K562 (cell line): ENCODE results near the gene SLC26A1. TPM values are rescaled to one million over a fixed set of nuclear protein-coding genes. Genes with fewer than 3 reads are reported as not detected.

Source experiments
- TBP ChIP-seq: optimal IDR thresholded peaks from 2 replicates; pipeline ENCODE3; 2011; ENCODE audit warnings: low read depth, low read length, improper control_type of control experiment
- ZC3H4 ChIP-seq: sonication (generic); formaldehyde crosslinking; IDR thresholded peaks from 2 replicates; pipeline ENCODE4 v1.9.0; 2021; ENCODE audit warnings: missing genetic modification reagents, borderline replicate concordance
- ZNF3 ChIP-seq: fragments of 250-450 bp; sonication (Bioruptor Pico); IDR thresholded peaks from 2 replicates; pipeline ENCODE4 v1.5.0; 2021; ENCODE audit warnings: mild to moderate bottlenecking, moderate library complexity
- polyA plus RNA-seq, 8 experiments: library from polyadenylated mRNA; depleted of rRNA in 4 of 8; stranded (reverse) in 5 of 8; unstranded in 3 of 8; fragments of >200 nt; fragmentation: Nextera tagmentation in 2 of 8; fragmentation: Illumina TruSeq in 1 of 8; extraction: Ambion mirVana in 2 of 8; extraction: Trizol in 1 of 8; gene quantifications; 2 replicates each; pipeline versions ENCODE4 v1.2.1 to v1.2.3, GENCODE V29; 2011 to 2014; ENCODE audit warnings: inconsistent platforms in 1 of 8, missing spikeins in 1 of 8
- total RNA-seq, 7 experiments: library from RNA; depleted of rRNA in 6 of 7; stranded (reverse); fragments of >200 nt in 6 of 7; fragmentation: Illumina TruSeq in 2 of 7; extraction: Trizol in 2 of 7; gene quantifications; 2 replicates each; pipeline versions ENCODE4 v1.2.1 to v1.2.3, GENCODE V29; 2011 to 2021; ENCODE audit warnings: low replicate concordance in 1 of 7
- TF ChIP-seq, protein P1 (sequence below): fragments of 250-450 bp; sonication (Bioruptor Pico); IDR thresholded peaks from 2 replicates; pipeline ENCODE4 v1.9.0; 2021; ENCODE audit warnings: mild to moderate bottlenecking, inconsistent platforms
- TF ChIP-seq, protein P2 (sequence below): sonication (generic); formaldehyde crosslinking; IDR thresholded peaks from 2 replicates; pipeline ENCODE4 v1.8.1; 2023; ENCODE audit warnings: mild to moderate bottlenecking, missing genetic modification reagents, moderate library complexity
- TF ChIP-seq, protein P3 (sequence below): IDR thresholded peaks from 2 replicates; pipeline ENCODE4 v1.6.1; 2016; ENCODE audit warnings: missing genetic modification characterization, missing compliant biosample characterization
- TF ChIP-seq, protein P4 (sequence below): sonication (generic); formaldehyde crosslinking; IDR thresholded peaks from 2 replicates; pipeline ENCODE4 v1.8.1; 2023; ENCODE audit warnings: mild to moderate bottlenecking, missing genetic modification reagents
- TF ChIP-seq, protein P5 (sequence below), 2 experiments: IDR thresholded peaks; 2 replicates each; pipeline ENCODE4 v1.6.1; 2012; ENCODE audit warnings: improper control_type of control experiment in 2 of 2, low read depth in 2 of 2, low read length in 2 of 2, borderline replicate concordance in 1 of 2
- TF ChIP-seq, protein P6 (sequence below): fragments of 450-650 bp; formaldehyde crosslinking; IDR thresholded peaks from 2 replicates; pipeline ENCODE4 v1.4.0; 2022; ENCODE audit warnings: missing genetic modification characterization

SLC26A1 gene
- total and polyA plus RNA-seq, 9 of the 15 experiments (the other 6 are each of a cell fraction or from before 2014, with no cell fraction given): 0.11 to 4.2 (median 0.95) TPM

DNA sequence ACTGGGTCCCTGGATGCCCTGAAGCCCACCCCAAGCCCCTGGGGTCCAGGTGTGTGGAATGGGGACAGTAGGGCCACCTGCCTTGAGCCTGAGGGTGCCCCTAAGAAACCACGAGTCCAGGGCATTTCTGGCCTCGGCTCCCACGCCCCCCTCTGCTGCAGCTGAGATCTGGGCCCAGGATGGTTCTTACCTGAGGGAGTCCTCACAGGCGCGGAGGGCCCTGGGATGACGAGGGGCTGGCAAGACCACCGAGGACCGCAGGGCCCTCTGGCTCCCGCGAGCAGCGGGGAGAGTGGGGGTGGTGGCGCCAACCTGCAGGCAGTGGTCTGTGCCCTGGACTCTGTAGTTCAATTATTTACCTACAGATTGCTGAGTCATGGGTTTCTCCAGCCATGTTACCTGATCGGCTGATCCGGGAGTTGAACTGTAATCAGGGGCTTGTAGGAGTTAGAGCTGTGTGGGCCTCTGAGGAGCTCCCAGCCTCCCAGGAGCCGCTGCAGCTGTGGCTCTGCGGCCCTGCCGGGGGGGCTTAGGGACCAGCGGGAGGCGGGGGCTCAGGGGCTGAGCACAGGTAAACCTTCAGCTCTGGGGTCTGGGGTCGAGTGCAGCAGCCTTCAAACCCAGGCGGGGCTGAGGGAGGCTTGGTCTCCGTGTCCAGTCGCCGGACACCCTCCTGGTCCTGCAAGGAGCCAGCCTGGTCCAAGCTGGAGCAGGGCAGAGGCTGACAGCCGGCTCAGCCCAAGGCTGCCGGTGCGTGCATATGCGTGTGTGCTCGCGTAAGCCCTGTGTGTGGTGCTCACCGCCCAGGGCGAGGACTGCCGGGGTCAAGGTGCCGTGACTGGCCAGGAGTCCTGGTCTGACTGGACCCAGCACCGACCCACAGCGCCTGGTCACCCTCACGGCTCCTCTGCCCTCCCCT, at the start of gene SLC26A1 (continued):
- TF ChIP-seq, protein P1, sequence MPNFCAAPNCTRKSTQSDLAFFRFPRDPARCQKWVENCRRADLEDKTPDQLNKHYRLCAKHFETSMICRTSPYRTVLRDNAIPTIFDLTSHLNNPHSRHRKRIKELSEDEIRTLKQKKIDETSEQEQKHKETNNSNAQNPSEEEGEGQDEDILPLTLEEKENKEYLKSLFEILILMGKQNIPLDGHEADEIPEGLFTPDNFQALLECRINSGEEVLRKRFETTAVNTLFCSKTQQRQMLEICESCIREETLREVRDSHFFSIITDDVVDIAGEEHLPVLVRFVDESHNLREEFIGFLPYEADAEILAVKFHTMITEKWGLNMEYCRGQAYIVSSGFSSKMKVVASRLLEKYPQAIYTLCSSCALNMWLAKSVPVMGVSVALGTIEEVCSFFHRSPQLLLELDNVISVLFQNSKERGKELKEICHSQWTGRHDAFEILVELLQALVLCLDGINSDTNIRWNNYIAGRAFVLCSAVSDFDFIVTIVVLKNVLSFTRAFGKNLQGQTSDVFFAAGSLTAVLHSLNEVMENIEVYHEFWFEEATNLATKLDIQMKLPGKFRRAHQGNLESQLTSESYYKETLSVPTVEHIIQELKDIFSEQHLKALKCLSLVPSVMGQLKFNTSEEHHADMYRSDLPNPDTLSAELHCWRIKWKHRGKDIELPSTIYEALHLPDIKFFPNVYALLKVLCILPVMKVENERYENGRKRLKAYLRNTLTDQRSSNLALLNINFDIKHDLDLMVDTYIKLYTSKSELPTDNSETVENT (CRISPR knock-in tag): no peak; the same call in 1 of the 2 replicates
- TF ChIP-seq TBP (peak; percentile 45), ZNF3 (CRISPR knock-in tag) (no peak), ZC3H4 (0 out of 2 replicates have a peak, but pooled peaks have one; percentile 16)
- TF ChIP-seq, protein P2, sequence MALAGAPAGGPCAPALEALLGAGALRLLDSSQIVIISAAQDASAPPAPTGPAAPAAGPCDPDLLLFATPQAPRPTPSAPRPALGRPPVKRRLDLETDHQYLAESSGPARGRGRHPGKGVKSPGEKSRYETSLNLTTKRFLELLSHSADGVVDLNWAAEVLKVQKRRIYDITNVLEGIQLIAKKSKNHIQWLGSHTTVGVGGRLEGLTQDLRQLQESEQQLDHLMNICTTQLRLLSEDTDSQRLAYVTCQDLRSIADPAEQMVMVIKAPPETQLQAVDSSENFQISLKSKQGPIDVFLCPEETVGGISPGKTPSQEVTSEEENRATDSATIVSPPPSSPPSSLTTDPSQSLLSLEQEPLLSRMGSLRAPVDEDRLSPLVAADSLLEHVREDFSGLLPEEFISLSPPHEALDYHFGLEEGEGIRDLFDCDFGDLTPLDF (CRISPR knock-in tag): 0 out of 2 replicates have a peak, but pooled peaks have one; percentile 0
- TF ChIP-seq, protein P3, sequence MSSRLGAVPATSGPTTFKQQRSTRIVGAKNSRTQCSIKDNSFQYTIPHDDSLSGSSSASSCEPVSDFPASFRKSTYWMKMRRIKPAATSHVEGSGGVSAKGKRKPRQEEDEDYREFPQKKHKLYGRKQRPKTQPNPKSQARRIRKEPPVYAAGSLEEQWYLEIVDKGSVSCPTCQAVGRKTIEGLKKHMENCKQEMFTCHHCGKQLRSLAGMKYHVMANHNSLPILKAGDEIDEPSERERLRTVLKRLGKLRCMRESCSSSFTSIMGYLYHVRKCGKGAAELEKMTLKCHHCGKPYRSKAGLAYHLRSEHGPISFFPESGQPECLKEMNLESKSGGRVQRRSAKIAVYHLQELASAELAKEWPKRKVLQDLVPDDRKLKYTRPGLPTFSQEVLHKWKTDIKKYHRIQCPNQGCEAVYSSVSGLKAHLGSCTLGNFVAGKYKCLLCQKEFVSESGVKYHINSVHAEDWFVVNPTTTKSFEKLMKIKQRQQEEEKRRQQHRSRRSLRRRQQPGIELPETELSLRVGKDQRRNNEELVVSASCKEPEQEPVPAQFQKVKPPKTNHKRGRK: no peak
- TF ChIP-seq, protein P4, sequence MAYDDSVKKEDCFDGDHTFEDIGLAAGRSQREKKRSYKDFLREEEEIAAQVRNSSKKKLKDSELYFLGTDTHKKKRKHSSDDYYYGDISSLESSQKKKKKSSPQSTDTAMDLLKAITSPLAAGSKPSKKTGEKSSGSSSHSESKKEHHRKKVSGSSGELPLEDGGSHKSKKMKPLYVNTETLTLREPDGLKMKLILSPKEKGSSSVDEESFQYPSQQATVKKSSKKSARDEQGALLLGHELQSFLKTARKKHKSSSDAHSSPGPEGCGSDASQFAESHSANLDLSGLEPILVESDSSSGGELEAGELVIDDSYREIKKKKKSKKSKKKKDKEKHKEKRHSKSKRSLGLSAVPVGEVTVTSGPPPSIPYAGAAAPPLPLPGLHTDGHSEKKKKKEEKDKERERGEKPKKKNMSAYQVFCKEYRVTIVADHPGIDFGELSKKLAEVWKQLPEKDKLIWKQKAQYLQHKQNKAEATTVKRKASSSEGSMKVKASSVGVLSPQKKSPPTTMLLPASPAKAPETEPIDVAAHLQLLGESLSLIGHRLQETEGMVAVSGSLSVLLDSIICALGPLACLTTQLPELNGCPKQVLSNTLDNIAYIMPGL (CRISPR knock-in tag): 0 out of 2 replicates have a peak, but pooled peaks have one; percentile 22
- TF ChIP-seq, protein P5, sequence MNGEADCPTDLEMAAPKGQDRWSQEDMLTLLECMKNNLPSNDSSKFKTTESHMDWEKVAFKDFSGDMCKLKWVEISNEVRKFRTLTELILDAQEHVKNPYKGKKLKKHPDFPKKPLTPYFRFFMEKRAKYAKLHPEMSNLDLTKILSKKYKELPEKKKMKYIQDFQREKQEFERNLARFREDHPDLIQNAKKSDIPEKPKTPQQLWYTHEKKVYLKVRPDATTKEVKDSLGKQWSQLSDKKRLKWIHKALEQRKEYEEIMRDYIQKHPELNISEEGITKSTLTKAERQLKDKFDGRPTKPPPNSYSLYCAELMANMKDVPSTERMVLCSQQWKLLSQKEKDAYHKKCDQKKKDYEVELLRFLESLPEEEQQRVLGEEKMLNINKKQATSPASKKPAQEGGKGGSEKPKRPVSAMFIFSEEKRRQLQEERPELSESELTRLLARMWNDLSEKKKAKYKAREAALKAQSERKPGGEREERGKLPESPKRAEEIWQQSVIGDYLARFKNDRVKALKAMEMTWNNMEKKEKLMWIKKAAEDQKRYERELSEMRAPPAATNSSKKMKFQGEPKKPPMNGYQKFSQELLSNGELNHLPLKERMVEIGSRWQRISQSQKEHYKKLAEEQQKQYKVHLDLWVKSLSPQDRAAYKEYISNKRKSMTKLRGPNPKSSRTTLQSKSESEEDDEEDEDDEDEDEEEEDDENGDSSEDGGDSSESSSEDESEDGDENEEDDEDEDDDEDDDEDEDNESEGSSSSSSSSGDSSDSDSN (IDR thresholded peaks at IDR 0.05; ENCODE audit: borderline replicate concordance in 1 of 2, low read depth in 2 of 2, low read length in 2 of 2): peak in 1 of 2 experiments; percentile 49; a peak in 1 of 4 replicates
- TF ChIP-seq, protein P6, sequence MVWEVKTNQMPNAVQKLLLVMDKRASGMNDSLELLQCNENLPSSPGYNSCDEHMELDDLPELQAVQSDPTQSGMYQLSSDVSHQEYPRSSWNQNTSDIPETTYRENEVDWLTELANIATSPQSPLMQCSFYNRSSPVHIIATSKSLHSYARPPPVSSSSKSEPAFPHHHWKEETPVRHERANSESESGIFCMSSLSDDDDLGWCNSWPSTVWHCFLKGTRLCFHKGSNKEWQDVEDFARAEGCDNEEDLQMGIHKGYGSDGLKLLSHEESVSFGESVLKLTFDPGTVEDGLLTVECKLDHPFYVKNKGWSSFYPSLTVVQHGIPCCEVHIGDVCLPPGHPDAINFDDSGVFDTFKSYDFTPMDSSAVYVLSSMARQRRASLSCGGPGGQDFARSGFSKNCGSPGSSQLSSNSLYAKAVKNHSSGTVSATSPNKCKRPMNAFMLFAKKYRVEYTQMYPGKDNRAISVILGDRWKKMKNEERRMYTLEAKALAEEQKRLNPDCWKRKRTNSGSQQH (CRISPR knock-in tag): no peak
